Renal cortical epithelial cell (primary cell): ENCODE results near the gene IRF2BP2. TPM values are rescaled to one million over a fixed set of nuclear protein-coding genes. Genes with fewer than 3 reads are reported as not detected.
"Not testable (repeated sequence)": the region's sequence is repeated elsewhere in the genome, so short reads cannot be mapped to it uniquely, and the experiment has no call there.

Experiments
- DNase-seq: peaks from one replicate; pipeline ENCODE4 v3.0.0-alpha.2; 2011; ENCODE audit warnings: low read depth
- total RNA-seq: library from RNA; depleted of rRNA; stranded (reverse); fragments of >200 nt; gene quantifications from 2 replicates; pipeline ENCODE4 v1.2.3, GENCODE V29; 2014

Gene IRF2BP2
- total RNA-seq, 1 donor from 2014 or later, result 79.6 TPM

- DNase-seq, result peak; percentile 59
Observed at GRCh38 chr1:234601301-234602017, 8.5 kb downstream of the IRF2BP2 start.

GRCh38 chr1:234600418-234601281 is 9.3 kb downstream of the IRF2BP2 start:
- peak; percentile 66 for DNase-seq

GRCh38 chr1:234599617-234600417 is 10.2 kb downstream of the IRF2BP2 start:
- DNase-seq, result peak; percentile 68

- DNase-seq, result peak; percentile 95
Observed at GRCh38 chr1:234598974-234599616, 10.9 kb downstream of the IRF2BP2 start.

GRCh38 chr1:234597894-234598293 is 12.1 kb downstream of the IRF2BP2 start:
- DNase-seq, result peak; percentile 52

- no peak for DNase-seq
Observed at GRCh38 chr1:234595899-234596298, 14.1 kb downstream of the IRF2BP2 start.

GRCh38 chr1:234594575-234594974 is 15.4 kb downstream of the IRF2BP2 start:
- DNase-seq, result not testable (repeated sequence)

- no peak for DNase-seq
Observed at GRCh38 chr1:234593771-234594504, 16.0 kb downstream of the IRF2BP2 start.

- no peak for DNase-seq
Observed at GRCh38 chr1:234593109-234593508, 16.9 kb downstream of the IRF2BP2 start.

GRCh38 chr1:234592240-234592639 is 17.7 kb downstream of the IRF2BP2 start:
- no peak for DNase-seq

GRCh38 chr1:234591131-234591530 is 18.8 kb downstream of the IRF2BP2 start:
- DNase-seq, result no peak

GRCh38 chr1:234589854-234590620 is 19.9 kb downstream of the IRF2BP2 start:
- no peak for DNase-seq

GRCh38 chr1:234589064-234589800 is 20.7 kb downstream of the IRF2BP2 start:
- DNase-seq, result no peak

- no peak for DNase-seq
Observed at GRCh38 chr1:234588386-234588785, 21.6 kb downstream of the IRF2BP2 start.

GRCh38 chr1:234586892-234587485 is 23.0 kb downstream of the IRF2BP2 start:
- DNase-seq, result no peak

- no peak for DNase-seq
Observed at GRCh38 chr1:234586304-234586703, 23.7 kb downstream of the IRF2BP2 start.

- no peak for DNase-seq
Observed at GRCh38 chr1:234585330-234586055, 24.5 kb downstream of the IRF2BP2 start.

- no peak for DNase-seq
Observed at GRCh38 chr1:234584926-234585325, 25.1 kb downstream of the IRF2BP2 start.
